Raji (cell line): Measurements from ENCODE around the gene RCOR2.

Experiments
- POLR2A ChIP-seq: IDR thresholded peaks from 2 replicates; pipeline ENCODE4 v1.6.1; 2011; ENCODE audit warnings: low read depth, low read length, control low read depth; ENCODE audit not compliant: insufficient read depth

RCOR2 gene

GRCh38 chr11:63904743-63905142, 12.2 kb downstream of the RCOR2 start:
- TF ChIP-seq POLR2A, result no peak

GRCh38 chr11:63903884-63904283, 13.1 kb downstream of the RCOR2 start:
- TF ChIP-seq POLR2A, result no peak

- no peak for TF ChIP-seq POLR2A
These were observed 15.3 kb downstream of the RCOR2 start for GRCh38 chr11:63901660-63902059.

- TF ChIP-seq POLR2A, result no peak
These were observed 19.4 kb downstream of the RCOR2 start for GRCh38 chr11:63897459-63898146.

- TF ChIP-seq POLR2A, result no peak
These were observed 20.9 kb downstream of the RCOR2 start for GRCh38 chr11:63896071-63896470.

GRCh38 chr11:63893355-63893754, 23.6 kb downstream of the RCOR2 start:
- TF ChIP-seq POLR2A, result no peak

GRCh38 chr11:63892228-63892627, 24.7 kb downstream of the RCOR2 start:
- no peak for TF ChIP-seq POLR2A

- TF ChIP-seq POLR2A, result no peak
These were observed 26.6 kb downstream of the RCOR2 start for GRCh38 chr11:63890368-63890767.

- no peak for TF ChIP-seq POLR2A
These were observed 27.6 kb downstream of the RCOR2 start for GRCh38 chr11:63889344-63889743.

- no peak for TF ChIP-seq POLR2A
These were observed 28.5 kb downstream of the RCOR2 start for GRCh38 chr11:63888170-63889086.

GRCh38 chr11:63887386-63887999, 29.5 kb downstream of the RCOR2 start:
- TF ChIP-seq POLR2A, result no peak

- no peak for TF ChIP-seq POLR2A
These were observed 32.6 kb downstream of the RCOR2 start for GRCh38 chr11:63884196-63884932.

- TF ChIP-seq POLR2A, result no peak
These were observed 33.2 kb downstream of the RCOR2 start for GRCh38 chr11:63883791-63884190.

GRCh38 chr11:63882555-63883242, 34.3 kb downstream of the RCOR2 start:
- TF ChIP-seq POLR2A, result no peak
